HFFc6 (cell line): ENCODE results near the gene PDLIM1. TPM values are rescaled to one million over a fixed set of nuclear protein-coding genes. Genes with fewer than 3 reads are reported as not detected.
A peak's percentile ranks its signal among the peaks of the same experiment; 100 is the strongest.

Experiments used
- DNase-seq: peaks from one replicate; pipeline ENCODE4 v3.0.0-alpha.2; 2018
- H3K27ac Mint-ChIP-seq: 2 replicates; pipeline ENCODE4 v1.8.0; 2020; ENCODE audit warnings: mild to moderate bottlenecking, mixed read lengths
- H3K27me3 Mint-ChIP-seq: 2 replicates; pipeline ENCODE4 v1.8.0; 2021; ENCODE audit warnings: mild to moderate bottlenecking, moderate library complexity, mixed read lengths; ENCODE audit not compliant: insufficient read depth
- H3K36me3 Mint-ChIP-seq: 2 replicates; pipeline ENCODE4 v1.8.0; 2021; ENCODE audit warnings: low read depth, mixed read lengths
- H3K4me1 Mint-ChIP-seq: 2 replicates; pipeline ENCODE4 v1.8.0; 2020; ENCODE audit warnings: low read depth, mixed read lengths
- H3K4me3 Mint-ChIP-seq: 2 replicates; pipeline ENCODE4 v1.8.0; 2020; ENCODE audit warnings: mild to moderate bottlenecking, moderate library complexity, mixed read lengths
- H3K9me3 Mint-ChIP-seq: 2 replicates; pipeline ENCODE4 v1.8.0; 2020; ENCODE audit warnings: mild to moderate bottlenecking, mixed read lengths
- total RNA-seq, 6 experiments: library from RNA; stranded (reverse); fragmentation: NEBNext Ultra II Directional; extraction: Animal tissue kit (Norgen Biotek cat#: 25700); gene quantifications; 2 replicates in 1 of 6; 3 replicates in 5 of 6; pipeline ENCODE4 v1.2.3, GENCODE V29; 2021
- TF ChIP-seq, protein P1 (sequence below): fragments of 200-600 bp; sonication (generic); IDR thresholded peaks from 2 replicates; pipeline ENCODE4 v1.5.0; 2021; ENCODE audit warnings: antibody characterized with exemption, mild to moderate bottlenecking

PDLIM1 gene
- total RNA-seq, 6 experiments from 2014 or later: 131 to 163 (median 154) TPM

DNA sequence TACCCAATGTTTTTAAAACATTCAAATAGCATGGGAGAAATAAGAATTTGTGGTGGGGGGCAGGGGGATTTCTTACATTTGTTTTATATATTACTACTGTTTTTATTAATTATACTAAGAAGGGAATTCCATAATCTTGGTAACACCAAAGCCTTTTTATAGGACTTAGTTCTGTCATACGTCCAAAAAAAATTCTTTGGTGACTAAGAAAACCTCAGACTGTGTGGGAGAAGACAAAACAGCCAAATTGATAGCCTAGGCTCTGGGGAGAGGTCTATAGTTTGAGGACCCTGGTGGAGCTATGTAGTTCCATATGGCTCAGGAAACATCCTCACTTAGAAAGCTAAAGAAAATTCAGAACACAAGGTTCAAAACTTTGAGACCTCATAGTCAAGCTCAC, 73.3 kb downstream of the PDLIM1 start:
- H3K36me3 Mint-ChIP-seq: peaks cover 14% of the 10 kb centered on the region
- TF ChIP-seq, protein P1, sequence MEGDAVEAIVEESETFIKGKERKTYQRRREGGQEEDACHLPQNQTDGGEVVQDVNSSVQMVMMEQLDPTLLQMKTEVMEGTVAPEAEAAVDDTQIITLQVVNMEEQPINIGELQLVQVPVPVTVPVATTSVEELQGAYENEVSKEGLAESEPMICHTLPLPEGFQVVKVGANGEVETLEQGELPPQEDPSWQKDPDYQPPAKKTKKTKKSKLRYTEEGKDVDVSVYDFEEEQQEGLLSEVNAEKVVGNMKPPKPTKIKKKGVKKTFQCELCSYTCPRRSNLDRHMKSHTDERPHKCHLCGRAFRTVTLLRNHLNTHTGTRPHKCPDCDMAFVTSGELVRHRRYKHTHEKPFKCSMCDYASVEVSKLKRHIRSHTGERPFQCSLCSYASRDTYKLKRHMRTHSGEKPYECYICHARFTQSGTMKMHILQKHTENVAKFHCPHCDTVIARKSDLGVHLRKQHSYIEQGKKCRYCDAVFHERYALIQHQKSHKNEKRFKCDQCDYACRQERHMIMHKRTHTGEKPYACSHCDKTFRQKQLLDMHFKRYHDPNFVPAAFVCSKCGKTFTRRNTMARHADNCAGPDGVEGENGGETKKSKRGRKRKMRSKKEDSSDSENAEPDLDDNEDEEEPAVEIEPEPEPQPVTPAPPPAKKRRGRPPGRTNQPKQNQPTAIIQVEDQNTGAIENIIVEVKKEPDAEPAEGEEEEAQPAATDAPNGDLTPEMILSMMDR: no peak
- H3K27me3 Mint-ChIP-seq: peaks cover 2% of the 10 kb centered on the region; the same call in 1 of the 2 replicates
- H3K27ac Mint-ChIP-seq: no peak overlapping the region
- peak; percentile 31 for DNase-seq
- H3K9me3 Mint-ChIP-seq: no peaks in the 10 kb centered on the region
- peaks cover 73% of the 10 kb centered on the region for H3K4me1 Mint-ChIP-seq
- H3K4me3 Mint-ChIP-seq: no peak overlapping the region

DNA sequence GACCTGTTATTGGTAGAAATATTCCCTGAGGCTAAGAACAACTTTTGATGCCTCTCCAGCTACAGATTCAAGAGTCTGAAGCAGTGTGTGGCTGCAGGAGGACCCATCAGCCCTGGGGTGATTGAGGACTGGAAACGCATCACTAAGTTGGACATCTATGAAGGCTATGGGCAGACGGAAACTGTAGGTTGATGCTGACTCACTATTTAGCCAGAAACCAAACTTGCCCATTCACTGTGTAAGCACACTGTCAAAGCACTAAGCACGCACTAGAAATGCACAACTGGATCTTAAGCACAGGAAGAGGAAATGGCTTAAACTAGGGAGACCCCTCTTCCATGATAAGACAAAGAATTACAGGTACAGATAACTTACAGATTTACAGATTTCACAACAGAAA, 76.0 kb downstream of the PDLIM1 start:
- H3K27me3 Mint-ChIP-seq: peaks cover 2% of the 10 kb centered on the region; the same call in 1 of the 2 replicates
- peak overlapping the region; percentile 51 for H3K4me3 Mint-ChIP-seq
- peak; percentile 55 for DNase-seq
- peaks cover 14% of the 10 kb centered on the region for H3K36me3 Mint-ChIP-seq
- H3K4me1 Mint-ChIP-seq: peaks cover 70% of the 10 kb centered on the region
- H3K9me3 Mint-ChIP-seq: no peaks in the 10 kb centered on the region
- TF ChIP-seq, protein P1: no peak
- peak overlapping the region; percentile 76 for H3K27ac Mint-ChIP-seq

DNA sequence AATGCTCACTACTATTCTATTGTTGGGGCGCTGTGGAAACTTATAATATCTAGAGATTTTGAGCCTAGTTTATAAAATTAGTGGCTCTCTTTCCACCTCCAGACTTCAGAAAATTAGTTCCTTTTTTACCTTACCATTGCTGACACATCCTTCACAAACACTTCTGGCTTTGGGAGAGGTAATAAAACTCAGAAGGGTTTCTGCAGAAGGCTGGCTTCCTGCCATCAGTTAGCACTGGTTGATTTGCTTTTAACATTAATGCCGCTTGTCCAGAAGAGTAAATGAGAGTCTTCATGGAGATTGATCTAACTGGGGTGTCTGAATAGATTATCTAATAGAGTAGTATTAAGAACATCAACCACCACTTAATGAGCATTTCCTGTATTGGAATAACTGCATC, 76.4 kb downstream of the PDLIM1 start:
- no peak for DNase-seq
- TF ChIP-seq, protein P1: no peak
- peaks cover 14% of the 10 kb centered on the region for H3K36me3 Mint-ChIP-seq
- peaks cover 2% of the 10 kb centered on the region; the same call in 1 of the 2 replicates for H3K27me3 Mint-ChIP-seq
- H3K27ac Mint-ChIP-seq: peak overlapping the region; percentile 76
- no peaks in the 10 kb centered on the region for H3K9me3 Mint-ChIP-seq
- H3K4me3 Mint-ChIP-seq: peak overlapping the region; percentile 51
- peaks cover 70% of the 10 kb centered on the region for H3K4me1 Mint-ChIP-seq

DNA sequence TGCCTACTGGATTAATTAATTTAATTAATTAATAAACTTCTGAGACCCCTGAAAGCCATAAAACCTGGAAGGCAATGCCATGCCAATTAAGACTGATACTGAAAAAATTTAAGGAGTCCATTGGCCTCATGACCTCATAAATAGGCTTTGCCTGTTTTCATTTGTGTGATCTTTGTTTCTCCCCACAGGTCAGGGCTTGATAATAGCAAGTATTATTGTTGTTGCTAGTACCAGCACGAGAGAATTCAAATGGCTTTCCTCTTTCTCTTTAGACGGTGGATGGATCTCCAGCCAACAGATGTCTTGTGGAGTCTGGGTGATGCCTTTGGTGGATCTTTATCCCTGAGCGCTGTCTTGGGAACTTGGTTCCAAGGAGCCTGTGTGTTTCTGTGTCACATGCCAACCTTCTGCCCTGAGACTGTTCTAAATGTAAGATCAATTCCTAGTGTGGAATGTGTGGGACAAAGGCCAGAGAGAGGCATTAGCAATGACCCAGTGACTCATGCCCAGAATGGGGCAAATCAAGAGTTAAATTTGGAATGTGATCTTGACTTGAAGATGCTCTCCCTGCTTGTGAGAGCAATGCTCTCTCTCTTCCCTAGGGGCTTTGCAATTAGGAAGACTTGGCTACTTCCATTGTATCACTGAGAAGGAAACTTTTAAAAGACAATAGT, 79.1 kb downstream of the PDLIM1 start:
- Mint-ChIP-seq H3K27me3 (peaks cover 2% of the 10 kb centered on the region; the same call in 1 of the 2 replicates), H3K9me3 (no peaks in the 10 kb centered on the region), H3K27ac (no peak overlapping the region; the same call in 1 of the 2 replicates), H3K4me1 (peaks cover 56% of the 10 kb centered on the region), H3K4me3 (no peak overlapping the region), H3K36me3 (peaks cover 14% of the 10 kb centered on the region)
- TF ChIP-seq, protein P1: no peak
- DNase-seq: no peak

DNA sequence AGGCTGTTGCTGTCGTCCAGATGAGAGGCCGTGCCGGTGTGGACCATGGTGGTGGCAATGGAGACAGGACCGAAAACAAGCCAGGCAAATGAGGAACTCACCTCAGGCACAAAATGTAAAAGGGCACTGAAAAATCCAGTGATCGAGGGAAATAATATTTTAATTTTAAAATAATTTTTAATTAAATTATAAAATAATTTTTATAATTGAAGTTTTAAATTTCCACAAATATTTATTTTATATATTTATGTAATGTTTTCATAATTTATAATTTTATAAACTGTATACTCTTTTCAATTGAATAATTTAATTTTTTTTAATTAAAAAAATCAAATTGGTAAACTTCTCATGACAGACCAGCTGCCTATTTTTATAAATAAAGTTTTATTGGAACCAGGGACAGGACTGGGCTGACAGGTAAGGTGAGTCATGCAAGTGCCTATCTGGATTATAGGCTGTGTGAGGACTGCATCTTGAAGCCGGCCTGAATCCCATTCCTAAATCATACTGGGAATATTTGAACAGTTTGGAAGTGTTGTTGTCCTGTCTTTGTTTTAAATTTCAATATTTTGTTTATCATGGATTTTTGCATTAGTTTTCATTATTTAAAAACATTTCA, 81.2 kb downstream of the PDLIM1 start:
- no peak for DNase-seq

More for the DNA sequence above, 81.2 kb downstream of the PDLIM1 start:
- Mint-ChIP-seq H3K4me3 (no peak overlapping the region), H3K27ac (no peak overlapping the region), H3K27me3 (peaks cover 2% of the 10 kb centered on the region; the same call in 1 of the 2 replicates), H3K4me1 (peaks cover 34% of the 10 kb centered on the region), H3K36me3 (no peaks in the 10 kb centered on the region), H3K9me3 (no peaks in the 10 kb centered on the region)
- TF ChIP-seq, protein P1: no peak
